ENCODE measurements around the gene ATP8B3.
"Not testable (repeated sequence)": the region's sequence is repeated elsewhere in the genome, so short reads cannot be mapped to it uniquely, and the experiment has no call there.

Gene ATP8B3

DNA sequence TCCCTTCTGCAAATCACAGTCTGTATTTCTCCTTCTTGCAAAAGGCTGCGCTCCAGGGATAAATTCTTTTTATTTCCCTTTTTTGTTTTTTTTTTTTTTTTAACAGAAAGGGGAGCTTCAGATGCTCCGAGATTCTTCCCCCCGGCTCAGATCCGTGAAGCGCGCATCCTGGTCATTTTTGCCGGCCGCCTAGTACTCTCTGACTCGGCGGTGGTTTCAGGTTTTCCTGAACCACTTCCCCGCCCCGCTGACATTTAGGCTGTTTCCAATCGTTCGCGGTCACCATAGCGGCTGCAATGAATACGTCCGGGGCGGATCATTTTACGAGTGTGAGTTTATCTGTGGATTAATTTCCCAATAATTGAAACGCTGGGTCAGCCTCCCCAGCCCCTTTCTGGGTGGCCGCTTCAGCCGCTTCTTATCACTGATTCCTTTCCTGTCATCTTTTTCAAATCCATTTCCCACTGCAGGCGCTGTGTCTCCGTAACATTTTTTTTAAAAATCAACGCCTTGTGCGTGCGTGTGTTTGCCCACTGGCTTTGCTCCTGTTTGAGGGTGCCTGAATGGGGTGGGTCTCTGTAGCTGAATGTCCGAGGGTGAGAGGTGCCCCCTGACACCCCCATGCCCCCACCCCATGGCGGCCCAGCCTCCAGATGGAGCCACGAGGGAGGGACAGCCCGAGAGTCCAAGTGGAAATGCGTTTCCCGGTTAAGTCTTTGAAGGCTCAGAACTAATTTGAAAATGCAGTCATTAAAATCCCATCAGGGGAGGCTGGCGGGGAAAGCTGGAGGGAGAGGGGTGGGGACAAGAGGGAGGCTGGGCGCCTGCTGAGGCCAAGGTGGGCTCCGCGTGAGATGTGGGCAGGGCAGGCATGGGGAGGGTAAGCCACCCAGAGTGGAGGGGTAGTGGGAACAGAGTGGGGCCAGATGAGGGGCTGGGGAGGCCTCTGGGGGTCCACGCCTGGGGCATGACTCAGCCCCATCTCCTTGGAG, 48.1 kb downstream of the ATP8B3 start:
- no peak for DNase-seq (ENCODE audit: low spot score)

DNA sequence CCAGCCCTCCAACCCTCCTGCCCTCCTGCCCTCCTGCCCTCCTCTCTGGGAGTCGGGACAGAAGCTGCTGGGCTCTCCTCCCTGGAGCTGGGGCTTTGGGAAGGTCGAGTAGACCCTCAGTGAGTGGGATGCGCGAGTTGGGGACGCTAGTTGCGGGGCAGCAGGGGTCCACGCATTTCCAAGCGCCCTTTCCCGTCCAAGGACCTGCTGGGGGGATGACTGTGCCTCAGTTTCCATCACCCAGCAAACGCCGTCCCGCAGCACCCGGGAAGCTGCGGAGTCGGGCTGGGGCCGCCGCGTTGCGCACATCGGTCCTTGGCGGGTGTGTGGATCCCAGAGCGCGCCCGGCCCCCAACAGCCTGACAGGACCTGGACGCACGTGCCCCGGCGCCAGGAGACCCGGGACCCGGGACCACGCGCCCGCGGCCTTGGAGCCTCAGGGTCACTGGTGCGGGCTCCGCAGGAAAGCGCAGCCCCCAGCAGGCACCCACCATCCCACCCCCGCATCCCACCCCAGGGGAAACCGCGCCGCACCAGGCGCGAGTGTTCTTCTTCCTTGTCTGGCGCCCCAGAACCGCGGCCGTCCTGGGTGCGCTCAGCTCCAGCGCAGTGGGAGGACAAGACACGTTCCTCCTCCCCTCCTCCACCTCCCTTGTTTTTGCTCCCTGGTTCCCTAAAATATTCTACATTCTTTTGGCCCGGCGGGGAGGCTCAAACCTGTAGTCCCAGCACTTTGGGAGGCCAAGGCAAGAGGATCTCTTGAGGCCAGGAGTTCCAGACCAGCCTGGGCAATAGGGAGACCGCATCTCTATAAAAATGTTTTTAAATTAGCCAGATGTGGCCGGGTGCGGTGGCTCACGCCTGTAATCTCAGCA, 49.6 kb downstream of the ATP8B3 start:
- no peak for TF ChIP-seq CTCF (IDR thresholded peaks at IDR 0.05; ENCODE audit: extremely low read depth, missing control alignments)
- DNase-seq (ENCODE audit: low spot score) = no peak

More for the DNA sequence above, 48.1 kb downstream of the ATP8B3 start:
- TF ChIP-seq CTCF (IDR thresholded peaks at IDR 0.05; ENCODE audit: extremely low read depth, missing control alignments) = no peak

- TF ChIP-seq CTCF (IDR thresholded peaks at IDR 0.05; ENCODE audit: extremely low read depth, missing control alignments) = no peak
- DNase-seq (ENCODE audit: low spot score) = no peak
Observed at GRCh38 chr19:1761528-1762242, 50.4 kb downstream of the ATP8B3 start.

- not testable (repeated sequence) for DNase-seq (ENCODE audit: low spot score)
Observed at GRCh38 chr19:1760786-1761527, 51.1 kb downstream of the ATP8B3 start.

DNA sequence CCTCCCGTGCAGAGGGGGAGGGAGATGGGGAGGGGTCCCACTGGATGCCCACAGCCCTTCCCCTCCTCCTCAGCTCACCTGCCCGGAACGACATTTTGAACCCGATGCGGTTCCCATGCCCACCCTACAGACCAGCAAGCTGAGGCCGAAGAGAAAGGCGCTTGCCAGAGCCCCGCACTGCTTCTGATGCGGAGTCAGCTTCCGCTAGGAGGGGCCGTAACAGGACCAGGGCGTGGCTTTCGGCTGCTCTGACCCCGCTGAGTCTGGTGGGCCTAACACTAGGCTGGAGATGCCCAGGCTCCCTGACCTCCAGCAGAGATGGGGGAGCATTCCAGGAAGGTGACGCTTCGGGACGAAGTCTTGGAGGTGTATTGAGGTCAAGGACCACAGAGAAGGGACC, 52.1 kb downstream of the ATP8B3 start:
- no peak for TF ChIP-seq CTCF (IDR thresholded peaks at IDR 0.05; ENCODE audit: extremely low read depth, missing control alignments)
- DNase-seq (ENCODE audit: low spot score) = no peak

- no peak for TF ChIP-seq CTCF (IDR thresholded peaks at IDR 0.05; ENCODE audit: extremely low read depth, missing control alignments)
- DNase-seq (ENCODE audit: low spot score) = no peak
Observed at GRCh38 chr19:1758959-1759903, 52.8 kb downstream of the ATP8B3 start.

All from GM20000 (cell line).